Neural cell (in vitro differentiated cells): ENCODE data around the gene CPB2. TPM values are rescaled to one million over a fixed set of nuclear protein-coding genes. Genes with fewer than 3 reads are reported as not detected.

Experiments used
- H2AFZ ChIP-seq: fragments of 200-600, 300-800 bp; sonication (generic), shearing (Covaris generic); 2 replicates; pipeline ENCODE4 v1.6.0; 2014; ENCODE audit warnings: low read depth, mild to moderate bottlenecking, antibody characterized with exemption, low read length, moderate library complexity
- H3F3A ChIP-seq: fragments of 200-600 bp; shearing (Covaris generic); 2 replicates; pipeline ENCODE4 v1.6.1; 2016; ENCODE audit warnings: mild to moderate bottlenecking, moderate library complexity, mixed read lengths, antibody characterized with exemption, low read length; ENCODE audit not compliant: insufficient read depth, poor library complexity, severe bottlenecking
- H3K27ac ChIP-seq: fragments of 200-600, 300-800 bp; sonication (generic), shearing (Covaris generic); 2 replicates; pipeline ENCODE4 v1.5.1; 2014; ENCODE audit warnings: mild to moderate bottlenecking, low read length, moderate library complexity
- H3K27me3 ChIP-seq: fragments of 300-800, 200-600 bp; sonication (generic), shearing (Covaris generic); 2 replicates; pipeline ENCODE4 v1.6.0; 2014; ENCODE audit warnings: mild to moderate bottlenecking, low read depth, low read length, moderate library complexity; ENCODE audit not compliant: insufficient read depth
- H3K36me3 ChIP-seq: fragments of 300-800, 200-600 bp; sonication (generic), shearing (Covaris generic); 2 replicates; pipeline ENCODE4 v1.5.1; 2014; ENCODE audit warnings: mild to moderate bottlenecking, antibody characterized with exemption, low read length, moderate library complexity; ENCODE audit not compliant: insufficient read depth
- H3K4me2 ChIP-seq: fragments of 300-800, 200-600 bp; sonication (generic), shearing (Covaris generic); 2 replicates; pipeline ENCODE4 v1.6.0; 2014; ENCODE audit warnings: mild to moderate bottlenecking, low read length
- H3K4me3 ChIP-seq: fragments of 300-800, 200-600 bp; sonication (generic), shearing (Covaris generic); 2 replicates; pipeline ENCODE4 v1.5.1; 2014; ENCODE audit warnings: mild to moderate bottlenecking, low read length, moderate library complexity
- H3K79me2 ChIP-seq: fragments of 200-600 bp; shearing (Covaris generic); replicated peaks from 2 replicates; pipeline ENCODE4 v1.6.0; 2014; ENCODE audit warnings: mild to moderate bottlenecking, low read length, moderate library complexity; ENCODE audit not compliant: insufficient read depth
- H3K9ac ChIP-seq: fragments of 300-800, 200-600 bp; sonication (generic), shearing (Covaris generic); 2 replicates; pipeline ENCODE4 v1.6.1; 2016; ENCODE audit warnings: mild to moderate bottlenecking, low read length, mixed read lengths
- H3K9me2 ChIP-seq: fragments of 200-600 bp; shearing (Covaris generic); 2 replicates; pipeline ENCODE4 v1.6.1; 2016; ENCODE audit warnings: mild to moderate bottlenecking, low read length, mixed read lengths; ENCODE audit not compliant: insufficient read depth
- H3K9me3 ChIP-seq: fragments of 200-600, 300-800 bp; sonication (generic), shearing (Covaris generic); 2 replicates; pipeline ENCODE4 v1.6.1; 2016; ENCODE audit warnings: mild to moderate bottlenecking, mixed run types, low read length, moderate library complexity, mixed read lengths
- H4K20me1 ChIP-seq: fragments of 200-600 bp; shearing (Covaris generic); 2 replicates; pipeline ENCODE4 v1.6.1; 2016; ENCODE audit warnings: mild to moderate bottlenecking, mixed run types; ENCODE audit not compliant: insufficient read depth
- EP300 ChIP-seq: fragments of 450-650 bp; conservative IDR thresholded peaks from 2 replicates; pipeline ENCODE4 v1.6.1; 2014; ENCODE audit warnings: antibody characterized with exemption, mild to moderate bottlenecking, moderate library complexity; ENCODE audit not compliant: poor library complexity, severe bottlenecking
- EZH2 ChIP-seq: fragments of 200-600, 300-800 bp; shearing (Covaris generic), sonication (generic); IDR thresholded peaks from 2 replicates; pipeline ENCODE4 v1.6.1; 2014; ENCODE audit warnings: antibody characterized with exemption, low read length, borderline replicate concordance, mild to moderate bottlenecking; ENCODE audit not compliant: insufficient read depth, poor library complexity, severe bottlenecking
- MXI1 ChIP-seq: fragments of 450-650 bp; conservative IDR thresholded peaks from 2 replicates; pipeline ENCODE4 v1.6.1; 2014; ENCODE audit warnings: antibody characterized with exemption, mild to moderate bottlenecking; ENCODE audit not compliant: poor library complexity, severe bottlenecking
- POLR2AphosphoS5 ChIP-seq: IDR thresholded peaks from 2 replicates; pipeline ENCODE4 v1.6.1; 2012
- SMC3 ChIP-seq: fragments of 450-650 bp; conservative IDR thresholded peaks from 2 replicates; pipeline ENCODE4 v1.6.1; 2014; ENCODE audit warnings: antibody characterized with exemption, mild to moderate bottlenecking, moderate library complexity; ENCODE audit not compliant: poor library complexity
- polyA plus RNA-seq: library from polyadenylated mRNA; depleted of rRNA; stranded (reverse); fragments of >200 nt; gene quantifications from 2 replicates; pipeline ENCODE4 v1.2.3, GENCODE V29; 2014
- TF ChIP-seq, protein P1 (sequence below): IDR thresholded peaks from 2 replicates; pipeline ENCODE4 v1.6.1; 2012; ENCODE audit warnings: borderline replicate concordance
- TF ChIP-seq, protein P2 (sequence below): fragments of 450-650 bp; IDR thresholded peaks from 2 replicates; pipeline ENCODE4 v1.5.1; 2014; ENCODE audit warnings: antibody characterized with exemption, mild to moderate bottlenecking, moderate library complexity; ENCODE audit not compliant: poor library complexity, severe bottlenecking

Gene CPB2
- polyA plus RNA-seq, 1 donor from 2014 or later: not detected

GRCh38 chr13:46134961-46135522 lies 30.2 kb upstream of the CPB2 start:
- Histone ChIP-seq H3K9me3 (no peaks in the 10 kb centered on the region), H2AFZ (no peak overlapping the region), H3K9me2 (no peaks in the 10 kb centered on the region), H3K27ac (no peak overlapping the region), H3K27me3 (peaks cover 13% of the 10 kb centered on the region), H3K79me2 (no peaks in the 10 kb centered on the region), H3F3A (no peaks in the 10 kb centered on the region), H4K20me1 (no peaks in the 10 kb centered on the region), H3K4me3 (no peak overlapping the region), H3K4me2 (no peak overlapping the region), H3K36me3 (no peaks in the 10 kb centered on the region), H3K9ac (no peak overlapping the region)
- TF ChIP-seq, protein P1, sequence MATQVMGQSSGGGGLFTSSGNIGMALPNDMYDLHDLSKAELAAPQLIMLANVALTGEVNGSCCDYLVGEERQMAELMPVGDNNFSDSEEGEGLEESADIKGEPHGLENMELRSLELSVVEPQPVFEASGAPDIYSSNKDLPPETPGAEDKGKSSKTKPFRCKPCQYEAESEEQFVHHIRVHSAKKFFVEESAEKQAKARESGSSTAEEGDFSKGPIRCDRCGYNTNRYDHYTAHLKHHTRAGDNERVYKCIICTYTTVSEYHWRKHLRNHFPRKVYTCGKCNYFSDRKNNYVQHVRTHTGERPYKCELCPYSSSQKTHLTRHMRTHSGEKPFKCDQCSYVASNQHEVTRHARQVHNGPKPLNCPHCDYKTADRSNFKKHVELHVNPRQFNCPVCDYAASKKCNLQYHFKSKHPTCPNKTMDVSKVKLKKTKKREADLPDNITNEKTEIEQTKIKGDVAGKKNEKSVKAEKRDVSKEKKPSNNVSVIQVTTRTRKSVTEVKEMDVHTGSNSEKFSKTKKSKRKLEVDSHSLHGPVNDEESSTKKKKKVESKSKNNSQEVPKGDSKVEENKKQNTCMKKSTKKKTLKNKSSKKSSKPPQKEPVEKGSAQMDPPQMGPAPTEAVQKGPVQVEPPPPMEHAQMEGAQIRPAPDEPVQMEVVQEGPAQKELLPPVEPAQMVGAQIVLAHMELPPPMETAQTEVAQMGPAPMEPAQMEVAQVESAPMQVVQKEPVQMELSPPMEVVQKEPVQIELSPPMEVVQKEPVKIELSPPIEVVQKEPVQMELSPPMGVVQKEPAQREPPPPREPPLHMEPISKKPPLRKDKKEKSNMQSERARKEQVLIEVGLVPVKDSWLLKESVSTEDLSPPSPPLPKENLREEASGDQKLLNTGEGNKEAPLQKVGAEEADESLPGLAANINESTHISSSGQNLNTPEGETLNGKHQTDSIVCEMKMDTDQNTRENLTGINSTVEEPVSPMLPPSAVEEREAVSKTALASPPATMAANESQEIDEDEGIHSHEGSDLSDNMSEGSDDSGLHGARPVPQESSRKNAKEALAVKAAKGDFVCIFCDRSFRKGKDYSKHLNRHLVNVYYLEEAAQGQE: no peak
- TF ChIP-seq SMC3 (no peak), EP300 (no peak), EZH2 (no peak), POLR2AphosphoS5 (no peak), MXI1 (no peak)
- TF ChIP-seq, protein P2, sequence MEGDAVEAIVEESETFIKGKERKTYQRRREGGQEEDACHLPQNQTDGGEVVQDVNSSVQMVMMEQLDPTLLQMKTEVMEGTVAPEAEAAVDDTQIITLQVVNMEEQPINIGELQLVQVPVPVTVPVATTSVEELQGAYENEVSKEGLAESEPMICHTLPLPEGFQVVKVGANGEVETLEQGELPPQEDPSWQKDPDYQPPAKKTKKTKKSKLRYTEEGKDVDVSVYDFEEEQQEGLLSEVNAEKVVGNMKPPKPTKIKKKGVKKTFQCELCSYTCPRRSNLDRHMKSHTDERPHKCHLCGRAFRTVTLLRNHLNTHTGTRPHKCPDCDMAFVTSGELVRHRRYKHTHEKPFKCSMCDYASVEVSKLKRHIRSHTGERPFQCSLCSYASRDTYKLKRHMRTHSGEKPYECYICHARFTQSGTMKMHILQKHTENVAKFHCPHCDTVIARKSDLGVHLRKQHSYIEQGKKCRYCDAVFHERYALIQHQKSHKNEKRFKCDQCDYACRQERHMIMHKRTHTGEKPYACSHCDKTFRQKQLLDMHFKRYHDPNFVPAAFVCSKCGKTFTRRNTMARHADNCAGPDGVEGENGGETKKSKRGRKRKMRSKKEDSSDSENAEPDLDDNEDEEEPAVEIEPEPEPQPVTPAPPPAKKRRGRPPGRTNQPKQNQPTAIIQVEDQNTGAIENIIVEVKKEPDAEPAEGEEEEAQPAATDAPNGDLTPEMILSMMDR: no peak

- Histone ChIP-seq H3K4me3 (no peak overlapping the region), H3K79me2 (no peaks in the 10 kb centered on the region), H3K9ac (no peak overlapping the region), H4K20me1 (no peaks in the 10 kb centered on the region), H3K9me2 (no peaks in the 10 kb centered on the region), H3K9me3 (no peaks in the 10 kb centered on the region), H3K27me3 (peaks cover 13% of the 10 kb centered on the region), H2AFZ (no peak overlapping the region), H3K27ac (no peak overlapping the region), H3K4me2 (no peak overlapping the region), H3F3A (no peaks in the 10 kb centered on the region), H3K36me3 (no peaks in the 10 kb centered on the region)
- TF ChIP-seq EP300 (no peak), MXI1 (no peak)
- TF ChIP-seq, protein P1: no peak
Measured at GRCh38 chr13:46134494-46134893, 29.7 kb upstream of the CPB2 start.
